ENCODE measurements around the gene CCDC187. TPM values are rescaled to one million over a fixed set of nuclear protein-coding genes. Genes with fewer than 3 reads are reported as not detected.

Gene CCDC187
- total and polyA plus RNA-seq, 5 donors, result not detected

DNA sequence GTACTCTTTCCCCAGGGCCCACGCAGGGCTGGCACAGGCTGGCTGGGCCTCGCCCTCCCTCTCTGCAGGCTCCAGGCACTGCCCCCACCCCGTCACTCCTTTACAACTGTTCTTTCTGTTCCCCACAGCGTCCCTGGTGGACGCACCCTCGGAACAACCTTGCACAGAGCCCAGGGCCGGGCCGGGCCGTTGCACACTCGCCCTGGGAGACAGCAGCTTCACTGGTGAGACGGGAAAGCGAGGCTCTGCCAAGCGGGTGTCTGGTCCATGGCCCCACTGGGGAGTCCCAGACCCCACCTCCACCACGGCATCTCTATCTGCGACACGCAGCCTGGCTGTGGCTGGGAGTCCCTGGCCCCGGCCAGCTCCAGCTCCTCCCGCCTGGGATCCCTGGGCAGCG lies 39.9 kb downstream of the CCDC187 start:
- no peaks in the 10 kb centered on the region for H3K9me3 ChIP-seq (ENCODE audit: control insufficient read depth, low read length)
- no peaks in the 10 kb centered on the region for H3K27me3 ChIP-seq (ENCODE audit: control insufficient read depth, insufficient read depth)
- ATAC-seq (no peak), DNase-seq (peak in 2 of 3 donors; percentile 28 to 42)
- no peak overlapping the region for H3K4me3 ChIP-seq (ENCODE audit: low read length)
- H3K4me1 ChIP-seq (ENCODE audit: control insufficient read depth, insufficient read depth, low read length), result peaks cover 3% of the 10 kb centered on the region
- WGBS, result 76% methylated on average over 19 of the region's 19 CpGs
- intact Hi-C loops (cut with DNase I), result no loop called here
- H3K27ac ChIP-seq (ENCODE audit: low read length), result no peak overlapping the region

DNA sequence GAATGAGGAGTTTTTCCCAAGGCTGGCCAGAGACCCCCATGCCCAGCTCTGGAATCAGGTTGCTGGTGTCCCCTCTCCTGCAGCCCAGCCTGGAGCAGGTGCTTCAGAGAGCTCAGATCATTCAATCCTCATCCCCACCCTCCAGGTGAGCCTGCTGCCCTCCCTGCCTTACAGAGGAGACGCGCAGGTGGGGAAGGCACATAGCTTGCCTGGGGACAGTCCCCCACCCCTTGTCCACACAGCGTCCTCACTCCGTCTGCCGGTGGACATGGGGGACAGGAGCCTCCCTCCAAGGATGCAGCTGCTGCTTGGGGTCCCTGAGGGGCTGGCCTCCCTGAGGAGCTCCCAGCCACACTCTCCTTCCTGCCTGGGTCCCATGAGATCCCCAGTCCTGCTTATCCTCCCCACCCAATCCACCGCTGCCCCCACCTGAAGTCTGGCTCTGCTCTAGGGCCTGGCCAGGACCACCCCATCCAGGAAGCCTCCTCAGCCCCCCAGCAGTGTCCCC lies 41.2 kb downstream of the CCDC187 start:
- peak in 2 of 3 donors; percentile 9 to 38 for DNase-seq
- intact Hi-C loops (cut with DNase I), result no loop called here
- H3K4me1 ChIP-seq (ENCODE audit: control insufficient read depth, insufficient read depth, low read length), result peaks cover 3% of the 10 kb centered on the region
- H3K4me3 ChIP-seq (ENCODE audit: low read length), result no peak overlapping the region
- ATAC-seq, result no peak
- WGBS, result 88% methylated on average over 6 of the region's 6 CpGs
- no peaks in the 10 kb centered on the region for H3K9me3 ChIP-seq (ENCODE audit: control insufficient read depth, low read length)
- no peak overlapping the region for H3K27ac ChIP-seq (ENCODE audit: low read length)
- no peaks in the 10 kb centered on the region for H3K27me3 ChIP-seq (ENCODE audit: control insufficient read depth, insufficient read depth)

DNA sequence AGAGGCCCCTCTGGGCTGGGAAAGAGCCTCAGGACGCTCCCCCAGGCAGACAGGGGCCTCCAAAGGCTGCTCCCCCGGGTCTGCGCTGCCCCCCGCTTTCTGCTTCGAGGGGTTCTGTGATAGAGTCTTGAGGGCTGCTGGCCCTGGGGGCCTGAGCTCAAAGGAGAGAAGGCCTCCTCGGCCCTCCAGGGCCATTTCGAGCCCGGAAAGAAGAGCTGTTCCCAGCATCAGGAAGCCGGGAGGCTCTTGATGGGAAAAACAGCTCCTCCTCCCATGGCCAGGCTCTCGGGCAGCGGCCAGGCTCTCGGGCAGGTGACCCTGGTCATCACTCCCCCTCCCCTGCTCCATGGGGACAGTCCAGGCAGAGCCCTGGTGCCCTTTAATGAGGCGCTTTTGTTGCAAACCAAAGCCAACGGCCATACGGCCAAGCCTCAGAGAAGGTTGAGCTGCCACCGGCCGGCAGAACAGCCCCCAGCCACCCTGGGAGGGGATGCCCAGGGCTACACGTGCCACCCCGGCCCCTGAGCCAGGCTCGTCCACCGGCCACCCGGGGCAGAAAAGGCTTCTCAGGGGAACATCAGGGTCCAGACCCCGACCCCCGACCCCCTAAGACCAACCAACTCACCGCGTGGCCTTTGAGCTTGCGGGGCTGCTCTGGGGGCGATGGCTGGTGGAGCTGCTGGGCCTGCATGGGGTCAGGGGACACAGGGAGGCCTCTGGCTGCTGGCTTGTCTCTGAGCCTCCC lies 42.0 kb downstream of the CCDC187 start:
- intact Hi-C loops (cut with DNase I), result no loop called here
- DNase-seq, result peak in 1 of 3 donors; percentile 38
- Histone ChIP-seq H3K4me1 (ENCODE audit: control insufficient read depth, insufficient read depth, low read length) (no peaks in the 10 kb centered on the region), H3K4me3 (ENCODE audit: low read length) (no peak overlapping the region), H3K27me3 (ENCODE audit: control insufficient read depth, insufficient read depth) (no peaks in the 10 kb centered on the region), H3K27ac (ENCODE audit: low read length) (no peak overlapping the region), H3K9me3 (ENCODE audit: control insufficient read depth, low read length) (no peaks in the 10 kb centered on the region)
- WGBS, result 80% methylated on average over 28 of the region's 28 CpGs
- no peak for ATAC-seq

DNA sequence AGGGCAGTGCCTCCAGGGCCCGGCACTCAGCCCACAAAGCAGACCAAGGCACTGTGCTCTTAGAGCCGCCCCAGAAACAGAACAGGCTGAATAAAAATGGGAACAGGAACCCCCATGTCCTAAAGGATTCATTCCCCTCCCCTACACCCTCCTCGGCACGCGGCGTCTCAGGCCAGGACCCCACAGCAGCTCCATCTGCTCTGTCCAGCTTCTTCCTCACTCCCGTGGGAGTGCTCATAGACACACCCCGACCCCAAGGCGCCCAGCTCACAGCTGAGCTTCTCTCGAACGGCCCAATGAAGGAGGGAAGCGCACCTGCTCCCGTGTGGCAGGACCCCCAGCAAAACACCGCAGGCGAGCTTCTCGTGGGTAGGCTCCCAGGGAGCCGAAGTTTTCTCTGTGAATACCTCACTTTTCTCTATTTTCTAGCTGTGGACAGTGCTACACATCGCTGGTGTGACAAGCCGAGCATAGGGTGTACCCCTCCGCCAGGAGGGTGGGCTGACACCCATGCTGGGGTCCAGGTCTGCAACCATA lies 42.9 kb downstream of the CCDC187 start:
- H3K27ac ChIP-seq (ENCODE audit: low read length), result no peak overlapping the region
- no peaks in the 10 kb centered on the region for H3K27me3 ChIP-seq (ENCODE audit: control insufficient read depth, insufficient read depth)
- WGBS, result 78% methylated on average over 20 of the region's 20 CpGs
- no peaks in the 10 kb centered on the region for H3K9me3 ChIP-seq (ENCODE audit: control insufficient read depth, low read length)
- H3K4me3 ChIP-seq (ENCODE audit: low read length), result no peak overlapping the region
- ATAC-seq, result no peak
- no peaks in the 10 kb centered on the region for H3K4me1 ChIP-seq (ENCODE audit: control insufficient read depth, insufficient read depth, low read length)
- DNase-seq, result peak in 1 of 3 donors; percentile 35
- intact Hi-C loops (cut with DNase I), result no loop called here

DNA sequence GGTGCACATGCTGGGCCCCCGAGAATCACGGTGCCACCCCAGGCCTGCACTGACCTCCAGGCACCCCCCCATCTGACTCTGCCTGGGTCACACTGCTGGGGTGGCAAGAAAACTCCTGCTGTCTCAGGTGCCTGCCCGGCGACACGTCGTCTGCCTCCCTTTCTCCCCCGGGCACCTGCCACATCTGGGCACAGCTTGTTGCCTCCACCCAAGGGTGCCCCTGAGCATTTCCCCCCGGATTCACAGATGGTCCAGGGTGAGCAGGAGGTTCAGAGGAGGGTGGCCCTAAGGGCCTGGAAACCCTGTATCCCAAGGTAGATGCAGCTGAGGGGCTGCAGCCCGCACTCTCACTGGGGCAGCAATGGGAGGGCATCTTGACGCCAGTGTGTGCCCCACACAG lies 43.4 kb downstream of the CCDC187 start:
- 93% methylated on average over 10 of the region's 10 CpGs for WGBS
- DNase-seq (peak in 1 of 3 donors; percentile 32), ATAC-seq (no peak)
- Histone ChIP-seq H3K27ac (ENCODE audit: low read length) (no peak overlapping the region), H3K27me3 (ENCODE audit: control insufficient read depth, insufficient read depth) (no peaks in the 10 kb centered on the region), H3K4me1 (ENCODE audit: control insufficient read depth, insufficient read depth, low read length) (no peaks in the 10 kb centered on the region), H3K9me3 (ENCODE audit: control insufficient read depth, low read length) (no peaks in the 10 kb centered on the region), H3K4me3 (ENCODE audit: low read length) (no peak overlapping the region)
- intact Hi-C loops (cut with DNase I), result no loop called here

DNA sequence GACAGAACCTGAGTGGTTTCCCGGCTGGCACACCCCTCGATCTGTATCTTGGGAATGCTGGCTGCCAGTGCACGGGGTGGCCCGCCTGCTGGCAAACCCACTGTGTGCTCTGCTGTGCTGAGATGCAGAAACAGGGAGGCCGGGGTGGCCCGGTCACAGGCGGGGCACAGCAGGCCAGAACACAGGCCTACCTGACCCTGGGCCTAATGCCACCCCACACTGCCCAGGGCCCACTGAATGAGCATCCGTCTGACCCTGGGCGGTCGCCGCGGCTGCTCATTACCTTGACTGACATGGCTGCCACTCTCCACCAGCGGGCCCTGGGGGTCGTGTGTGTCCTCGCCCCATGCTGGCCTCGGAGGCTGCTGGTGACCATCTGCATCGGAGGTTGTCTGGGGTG lies 44.1 kb downstream of the CCDC187 start:
- intact Hi-C loops (cut with DNase I), result no loop called here
- H3K27ac ChIP-seq (ENCODE audit: low read length), result no peak overlapping the region
- WGBS, result 89% methylated on average over 17 of the region's 17 CpGs
- no peak for ATAC-seq
- no peak overlapping the region for H3K4me3 ChIP-seq (ENCODE audit: low read length)
- H3K4me1 ChIP-seq (ENCODE audit: control insufficient read depth, insufficient read depth, low read length), result no peaks in the 10 kb centered on the region
- DNase-seq, result peak in 1 of 3 donors; percentile 50
- H3K9me3 ChIP-seq (ENCODE audit: control insufficient read depth, low read length), result no peaks in the 10 kb centered on the region
- H3K27me3 ChIP-seq (ENCODE audit: control insufficient read depth, insufficient read depth), result no peaks in the 10 kb centered on the region

DNA sequence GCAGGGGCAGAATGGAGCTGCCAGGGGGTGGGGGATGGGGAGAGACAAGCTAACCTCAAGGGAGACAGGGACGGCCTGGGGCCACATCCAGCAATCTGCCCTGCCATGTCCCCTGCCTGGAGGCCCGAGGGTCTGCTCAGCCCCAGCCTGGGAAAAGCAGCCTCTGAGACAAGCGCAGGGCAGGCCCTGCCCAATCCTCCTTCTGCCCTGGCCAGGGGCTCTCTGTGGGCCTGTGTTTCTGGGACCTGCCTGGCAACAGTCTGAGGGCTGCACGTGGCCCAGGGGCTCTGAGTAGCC lies 44.4 kb downstream of the CCDC187 start:
- Histone ChIP-seq H3K4me3 (ENCODE audit: low read length) (no peak overlapping the region), H3K27ac (ENCODE audit: low read length) (no peak overlapping the region), H3K9me3 (ENCODE audit: control insufficient read depth, low read length) (no peaks in the 10 kb centered on the region), H3K4me1 (ENCODE audit: control insufficient read depth, insufficient read depth, low read length) (no peaks in the 10 kb centered on the region), H3K27me3 (ENCODE audit: control insufficient read depth, insufficient read depth) (no peaks in the 10 kb centered on the region)
- WGBS, result 63% methylated on average over 4 of the region's 4 CpGs
- ATAC-seq, result no peak
- intact Hi-C loops (cut with DNase I), result no loop called here
- no peak for DNase-seq

DNA sequence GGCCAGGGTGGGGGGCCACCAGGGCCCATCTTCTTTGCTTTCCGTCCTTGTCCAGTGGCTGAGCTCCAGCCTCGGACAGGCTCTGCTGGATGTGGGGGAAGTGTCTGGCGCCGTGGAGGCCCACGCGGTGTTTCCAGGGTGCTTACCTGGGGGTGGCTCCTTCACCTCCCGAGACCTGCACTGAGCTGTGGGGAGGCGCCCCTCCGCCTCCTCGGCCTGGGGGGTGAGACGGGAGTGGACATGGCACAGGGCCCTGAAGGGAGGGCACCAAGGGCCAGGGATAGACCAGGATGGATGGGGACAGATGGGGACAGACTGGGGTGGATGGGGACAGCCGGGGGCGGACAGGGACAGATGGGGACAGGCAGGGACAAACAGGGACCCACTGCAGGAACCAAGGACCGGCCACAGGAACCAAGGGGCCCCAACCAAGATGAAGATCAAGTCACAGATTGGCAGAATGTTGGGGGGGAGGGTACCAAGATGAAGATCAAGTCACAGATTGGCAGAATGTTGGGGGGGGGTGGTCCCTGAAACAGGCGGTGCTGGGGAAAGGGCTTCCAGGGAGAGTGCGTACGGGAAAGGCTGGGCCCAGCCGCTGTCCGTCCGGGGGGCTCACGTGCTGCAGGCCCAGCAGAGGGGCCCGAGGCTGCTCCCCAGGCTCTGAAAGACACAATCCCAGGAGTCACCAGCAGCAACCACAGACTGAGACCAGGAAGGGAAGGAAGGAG lies 44.9 kb downstream of the CCDC187 start:
- Histone ChIP-seq H3K4me3 (ENCODE audit: low read length) (no peak overlapping the region), H3K4me1 (ENCODE audit: control insufficient read depth, insufficient read depth, low read length) (no peaks in the 10 kb centered on the region), H3K9me3 (ENCODE audit: control insufficient read depth, low read length) (no peaks in the 10 kb centered on the region), H3K27me3 (ENCODE audit: control insufficient read depth, insufficient read depth) (no peaks in the 10 kb centered on the region), H3K27ac (ENCODE audit: low read length) (no peak overlapping the region)
- peak in 1 of 3 donors; percentile 36 for DNase-seq
- WGBS, result 81% methylated on average over 22 of the region's 22 CpGs
- no peak for ATAC-seq
- intact Hi-C loops (cut with DNase I), result no loop called here

DNA sequence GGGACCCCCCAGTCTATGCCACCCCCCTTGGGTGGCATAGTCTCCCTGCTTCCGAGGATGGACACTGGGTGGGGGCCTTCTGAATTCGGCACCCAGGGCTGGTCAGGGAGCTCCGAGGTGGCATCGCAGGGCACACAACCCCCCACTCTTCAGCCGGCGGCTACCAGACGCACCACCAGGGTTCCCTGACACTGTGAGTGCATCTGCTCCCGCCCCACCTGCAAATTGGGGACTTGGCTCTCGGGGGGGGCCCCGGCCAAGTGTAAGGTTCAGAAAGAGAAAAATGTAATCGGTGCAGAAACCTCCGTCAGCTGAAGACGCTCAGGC lies 45.6 kb downstream of the CCDC187 start:
- Histone ChIP-seq H3K27ac (ENCODE audit: low read length) (no peak overlapping the region), H3K4me1 (ENCODE audit: control insufficient read depth, insufficient read depth, low read length) (no peaks in the 10 kb centered on the region), H3K27me3 (ENCODE audit: control insufficient read depth, insufficient read depth) (no peaks in the 10 kb centered on the region), H3K9me3 (ENCODE audit: control insufficient read depth, low read length) (no peaks in the 10 kb centered on the region), H3K4me3 (ENCODE audit: low read length) (no peak overlapping the region)
- WGBS, result 82% methylated on average over 13 of the region's 13 CpGs
- DNase-seq (no peak), ATAC-seq (no peak)
- intact Hi-C loops (cut with DNase I), result no loop called here

DNA sequence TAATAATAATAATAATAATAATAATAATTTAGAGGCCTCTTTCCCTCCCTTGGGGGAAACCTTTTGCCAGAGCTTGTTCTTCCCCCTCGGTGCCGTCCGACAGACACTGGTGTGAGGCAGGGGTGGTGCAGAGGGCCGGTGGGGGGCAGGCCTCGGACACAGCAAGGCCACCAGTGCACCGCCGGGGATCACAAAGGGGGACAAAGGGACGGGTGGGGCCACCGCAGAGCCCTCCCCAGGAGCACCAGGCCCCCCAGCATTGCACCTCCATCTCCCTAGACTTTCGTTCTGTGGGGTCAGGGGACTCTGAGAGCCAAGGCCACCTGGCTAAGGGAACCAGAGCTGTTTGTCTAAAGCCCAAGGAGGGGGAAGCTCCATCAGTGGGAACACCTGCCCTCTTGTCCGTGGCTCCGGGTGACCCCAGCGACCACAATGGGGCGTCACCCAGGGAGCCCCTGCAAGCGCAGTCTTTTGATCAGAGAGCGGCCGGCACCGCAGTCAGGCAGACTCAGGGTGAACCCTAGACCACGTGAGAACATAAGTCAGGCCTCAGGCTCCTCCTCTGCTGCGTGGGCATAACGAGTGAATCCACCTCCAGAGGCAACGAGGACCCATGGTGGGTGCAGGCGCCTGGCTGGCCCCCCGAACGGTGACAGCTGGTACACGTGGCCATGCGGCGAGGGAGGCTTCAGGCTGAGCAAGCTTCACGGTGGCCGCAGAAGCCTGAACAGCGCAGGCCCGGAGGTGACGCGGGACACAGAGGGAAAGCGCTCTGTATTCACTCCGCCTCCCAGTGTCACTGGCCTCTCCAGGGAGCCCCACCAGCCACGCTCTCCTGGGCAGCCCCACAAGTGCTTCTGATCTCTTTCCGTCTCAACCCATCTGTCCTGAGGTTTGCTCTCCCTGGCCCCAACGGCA lies 46.3 kb downstream of the CCDC187 start:
- no peak overlapping the region for H3K4me3 ChIP-seq (ENCODE audit: low read length)
- no peaks in the 10 kb centered on the region for H3K9me3 ChIP-seq (ENCODE audit: control insufficient read depth, low read length)
- H3K27ac ChIP-seq (ENCODE audit: low read length), result no peak overlapping the region
- ATAC-seq (no peak), DNase-seq (peak in 1 of 3 donors; percentile 62)
- H3K27me3 ChIP-seq (ENCODE audit: control insufficient read depth, insufficient read depth), result no peaks in the 10 kb centered on the region
- no peaks in the 10 kb centered on the region for H3K4me1 ChIP-seq (ENCODE audit: control insufficient read depth, insufficient read depth, low read length)
- intact Hi-C loops (cut with DNase I), result no loop called here
- 83% methylated on average over 39 of the region's 39 CpGs for WGBS
